DMS 273 treated with DMSO at 0.1 percent for 48 hours (cell line): Measurements from ENCODE around the gene METTL27.
"Not testable (repeated sequence)": the region's sequence is repeated elsewhere in the genome, so short reads cannot be mapped to it uniquely, and the experiment has no call there.

Experiments used
- DNase-seq: peaks from one replicate; lab custom pipeline; 2025; lab: John Stamatoyannopoulos, UW

METTL27 gene

GRCh38 chr7:73817121-73817520 is 25.2 kb downstream of the METTL27 start:
- DNase-seq, result no peak

GRCh38 chr7:73815436-73815835 is 26.9 kb downstream of the METTL27 start:
- no peak for DNase-seq

- no peak for DNase-seq
Measured at GRCh38 chr7:73812996-73813395, 29.3 kb downstream of the METTL27 start.

GRCh38 chr7:73811760-73812168 is 30.6 kb downstream of the METTL27 start:
- DNase-seq, result no peak

- DNase-seq, result no peak
Measured at GRCh38 chr7:73810998-73811360, 31.3 kb downstream of the METTL27 start.

GRCh38 chr7:73809467-73809951 is 32.8 kb downstream of the METTL27 start:
- no peak for DNase-seq

GRCh38 chr7:73802459-73802858 is 39.9 kb downstream of the METTL27 start:
- DNase-seq, result no peak

- no peak for DNase-seq
Measured at GRCh38 chr7:73801577-73801976, 40.7 kb downstream of the METTL27 start.

- no peak for DNase-seq
Measured at GRCh38 chr7:73799282-73800141, 42.8 kb downstream of the METTL27 start.

- not testable (repeated sequence) for DNase-seq
Measured at GRCh38 chr7:73797176-73797575, 45.1 kb downstream of the METTL27 start.

- DNase-seq, result not testable (repeated sequence)
Measured at GRCh38 chr7:73796656-73797055, 45.7 kb downstream of the METTL27 start.

GRCh38 chr7:73795188-73795587 is 47.1 kb downstream of the METTL27 start:
- not testable (repeated sequence) for DNase-seq

GRCh38 chr7:73791170-73791690 is 51.1 kb downstream of the METTL27 start:
- not testable (repeated sequence) for DNase-seq

- DNase-seq, result no peak
Measured at GRCh38 chr7:73789051-73789450, 53.3 kb downstream of the METTL27 start.

- DNase-seq, result not testable (repeated sequence)
Measured at GRCh38 chr7:73787786-73788048, 54.6 kb downstream of the METTL27 start.

- no peak for DNase-seq
Measured at GRCh38 chr7:73786588-73786987, 55.7 kb downstream of the METTL27 start.
